NCI-H2107 treated with DMSO at 0.1 percent for 48 hours (cell line): ENCODE results near the gene RNU1-1.
"Not testable (repeated sequence)": the region's sequence is repeated elsewhere in the genome, so short reads cannot be mapped to it uniquely, and the experiment has no call there.

Source experiments
- DNase-seq: peaks from one replicate; lab custom pipeline; 2025; ENCODE audit not compliant: unreplicated experiment; lab: John Stamatoyannopoulos, UW

Gene RNU1-1

GRCh38 chr1:16525769-16526168 is 11.7 kb upstream of the RNU1-1 start:
- DNase-seq = not testable (repeated sequence)

DNA sequence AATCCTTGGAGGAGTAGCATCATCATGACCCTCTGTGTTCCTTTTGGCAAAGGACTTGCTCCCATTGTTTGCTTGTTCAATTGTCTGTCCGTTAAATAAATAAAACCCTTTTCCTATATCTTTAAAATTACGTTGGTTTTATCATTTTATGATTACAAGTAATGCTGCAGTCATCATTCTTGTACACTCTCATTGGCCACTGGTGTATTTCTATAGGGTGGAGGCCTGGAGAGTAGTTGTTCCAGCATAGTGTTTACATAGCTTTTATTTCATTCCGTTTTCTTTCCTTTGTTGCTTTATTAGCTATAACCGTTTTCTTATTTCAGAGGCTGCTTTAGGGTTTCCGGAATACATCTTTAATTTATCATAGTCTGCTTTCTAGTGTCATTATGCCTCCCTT is 7.6 kb upstream of the RNU1-1 start:
- not testable (repeated sequence) for DNase-seq

GRCh38 chr1:16521288-16521583 is 7.2 kb upstream of the RNU1-1 start:
- DNase-seq = no peak

DNA sequence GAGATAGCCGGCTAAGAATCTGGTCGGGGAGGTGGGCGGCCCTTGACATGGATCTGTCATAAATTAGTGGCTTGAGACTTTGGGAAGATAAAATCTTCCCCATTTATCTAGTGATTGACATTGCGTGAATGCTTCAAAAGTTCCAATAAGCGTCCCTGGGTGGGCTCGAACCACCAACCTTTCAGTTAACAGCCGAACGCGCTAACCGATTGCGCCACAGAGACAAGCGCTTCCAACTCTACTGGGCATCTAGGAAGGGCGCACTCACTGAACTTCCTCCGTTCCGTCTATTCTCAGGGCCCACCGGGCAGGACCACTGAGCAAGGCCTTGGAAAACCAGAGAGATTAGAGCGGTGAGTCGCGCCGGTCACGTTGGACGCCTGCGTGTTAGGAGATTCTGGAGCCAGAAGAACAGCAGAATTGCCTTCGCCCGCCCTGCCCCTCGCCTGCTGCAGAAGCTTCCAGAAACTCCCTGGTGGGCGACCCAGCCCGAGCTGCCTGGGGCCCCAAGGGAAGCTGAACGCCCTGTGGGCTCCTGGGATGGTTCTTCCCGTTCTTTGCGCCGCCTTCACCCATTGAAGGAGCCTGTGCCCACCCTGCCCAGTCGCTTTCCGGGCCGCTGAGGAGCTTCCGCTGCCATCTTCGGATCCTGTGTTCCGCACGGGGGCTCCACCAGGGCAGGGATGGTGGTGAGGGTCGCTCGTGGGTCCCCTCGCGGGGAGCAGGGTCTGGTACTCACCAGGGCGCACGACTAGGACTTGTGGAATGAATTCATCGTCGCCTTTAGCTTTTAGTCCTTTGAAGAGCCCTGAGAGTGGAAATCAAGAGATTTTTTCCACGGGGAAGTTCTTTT is 6.6 kb upstream of the RNU1-1 start:
- DNase-seq = not testable (repeated sequence)

- not testable (repeated sequence) for DNase-seq
Observed at GRCh38 chr1:16519255-16519951, 5.3 kb upstream of the RNU1-1 start.

- not testable (repeated sequence) for DNase-seq
Observed at GRCh38 chr1:16518913-16519254, 4.8 kb upstream of the RNU1-1 start.

- not testable (repeated sequence) for DNase-seq
Observed at GRCh38 chr1:16516694-16517410, 2.8 kb upstream of the RNU1-1 start.

- peak; percentile 96 for DNase-seq
Observed at GRCh38 chr1:16513412-16514106, 526 bp downstream of the RNU1-1 start.

DNA sequence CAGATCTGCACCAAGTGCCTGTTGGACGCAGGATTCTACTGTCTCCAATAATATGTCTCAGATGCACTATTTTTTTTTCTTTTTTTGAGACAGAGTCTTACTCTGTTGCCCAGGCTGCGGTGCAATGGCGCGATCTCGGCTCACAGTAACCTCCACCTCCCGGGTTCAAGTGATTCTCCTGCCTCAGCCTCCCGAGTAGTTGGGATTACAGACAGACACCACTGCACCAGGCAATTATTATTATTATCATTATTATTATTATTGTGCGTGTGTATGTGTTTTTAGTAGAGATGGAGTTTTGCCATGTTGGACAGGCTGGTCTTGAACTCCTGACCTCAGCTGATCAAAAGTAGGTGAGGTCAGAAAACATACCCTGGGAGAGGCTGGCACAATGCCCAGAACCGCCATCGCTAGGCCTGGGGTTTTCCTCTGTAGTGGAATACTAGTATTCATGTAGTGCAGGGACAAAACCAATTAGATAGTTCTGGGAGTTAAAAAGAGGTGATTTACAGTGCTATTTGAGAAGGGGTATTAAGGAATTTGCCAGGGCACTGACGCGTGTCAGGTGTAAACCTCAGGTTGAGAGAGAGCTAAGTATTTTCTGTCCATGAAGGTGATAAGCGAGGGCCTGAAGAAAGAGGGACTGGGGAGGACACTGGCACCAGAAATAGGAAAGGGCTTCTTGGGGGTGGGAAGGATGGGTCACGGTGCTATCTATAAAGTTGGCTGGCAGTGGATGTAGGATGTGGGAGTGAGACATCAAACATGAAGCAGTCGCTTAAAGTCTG is 1.3 kb downstream of the RNU1-1 start:
- DNase-seq = peak; percentile 67

DNA sequence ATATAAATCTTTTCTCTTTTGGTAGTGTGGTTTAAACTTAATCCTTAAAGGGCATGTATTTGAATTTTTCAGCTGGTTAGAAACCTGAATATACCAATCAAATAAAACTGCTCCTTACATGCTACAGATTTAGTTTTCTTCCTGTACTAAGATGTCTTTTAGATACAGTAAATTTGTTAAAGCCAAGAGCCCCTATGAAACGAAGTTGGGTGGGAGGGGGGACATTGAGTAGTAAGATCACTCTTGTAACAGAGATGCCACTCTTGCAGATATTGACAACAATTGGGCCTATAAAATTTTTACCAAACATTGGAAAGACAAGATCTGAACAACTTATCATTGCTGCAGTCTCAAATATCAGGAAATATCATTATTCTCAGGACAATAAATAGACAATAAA is 2.2 kb downstream of the RNU1-1 start:
- not testable (repeated sequence) for DNase-seq

- DNase-seq = not testable (repeated sequence)
Observed at GRCh38 chr1:16508861-16509445, 5.1 kb downstream of the RNU1-1 start.

- not testable (repeated sequence) for DNase-seq
Observed at GRCh38 chr1:16506364-16507136, 7.5 kb downstream of the RNU1-1 start.

GRCh38 chr1:16505870-16506269 is 8.2 kb downstream of the RNU1-1 start:
- DNase-seq = not testable (repeated sequence)

- no peak for DNase-seq
Observed at GRCh38 chr1:16503494-16503893, 10.6 kb downstream of the RNU1-1 start.

DNA sequence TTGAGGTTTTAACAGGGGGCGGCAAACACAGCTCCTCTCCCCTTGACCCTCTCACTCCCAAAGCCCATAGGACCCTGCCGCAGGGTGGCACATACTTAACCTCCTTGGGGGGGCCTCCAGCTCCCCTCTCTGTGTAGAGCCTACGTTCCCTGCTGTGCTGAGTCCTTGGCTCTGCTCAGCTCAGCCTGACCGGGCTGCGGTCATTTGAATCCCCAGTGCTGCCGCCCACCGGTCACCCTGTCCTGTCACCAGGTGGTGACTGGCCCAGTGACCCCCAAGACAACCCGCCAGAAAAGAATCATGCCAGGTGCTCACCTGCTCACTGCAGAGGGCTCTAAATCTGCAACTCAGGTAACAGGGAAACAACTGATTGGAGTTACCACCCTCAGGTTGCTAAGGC is 12.6 kb downstream of the RNU1-1 start:
- not testable (repeated sequence) for DNase-seq

DNA sequence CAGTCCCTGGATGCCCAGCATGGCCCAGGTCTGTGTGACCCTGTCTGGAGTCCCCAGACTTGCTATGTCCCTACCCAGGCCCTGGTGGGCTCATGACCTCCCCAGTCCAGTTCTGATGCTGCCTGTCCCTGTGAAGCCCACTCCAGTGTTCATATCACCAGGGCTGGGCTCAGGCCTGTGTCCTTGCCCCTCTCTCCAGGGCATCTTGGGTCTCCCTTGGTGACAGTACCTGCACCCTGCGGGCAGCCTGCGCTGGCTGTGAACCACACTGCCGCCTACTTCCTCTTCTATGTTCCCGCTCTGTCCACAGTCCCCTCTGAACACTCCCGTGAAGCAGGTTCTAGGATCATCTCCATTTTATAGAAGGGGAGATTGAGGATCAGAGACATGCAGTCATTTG is 13.1 kb downstream of the RNU1-1 start:
- DNase-seq = not testable (repeated sequence)

- DNase-seq = not testable (repeated sequence)
Observed at GRCh38 chr1:16500466-16500865, 13.6 kb downstream of the RNU1-1 start.

- peak; percentile 48 for DNase-seq
Observed at GRCh38 chr1:16498573-16499413, 15.3 kb downstream of the RNU1-1 start.
